Neural crest cell (in vitro differentiated cells): ENCODE data around the gene ZNF385B. TPM values are rescaled to one million over a fixed set of nuclear protein-coding genes. Genes with fewer than 3 reads are reported as not detected.

Experiments
- DNase-seq: peaks from one replicate; pipeline ENCODE4 v3.0.0; 2021; ENCODE audit warnings: low read depth, mixed read lengths, low spot score
- H3K27ac Mint-ChIP-seq: one replicate; pipeline ENCODE4 v1.8.0; 2021; ENCODE audit warnings: mild to moderate bottlenecking, mixed read lengths; ENCODE audit not compliant: unreplicated experiment
- H3K27me3 Mint-ChIP-seq: 2 replicates; pipeline ENCODE4 v1.8.0; 2021; ENCODE audit warnings: low read depth, mild to moderate bottlenecking, mixed read lengths
- H3K36me3 Mint-ChIP-seq: 2 replicates; pipeline ENCODE4 v1.8.0; 2021; ENCODE audit warnings: low read depth, mild to moderate bottlenecking, mixed read lengths
- H3K4me1 Mint-ChIP-seq: 2 replicates; pipeline ENCODE4 v1.8.0; 2021; ENCODE audit warnings: mixed read lengths
- H3K4me3 Mint-ChIP-seq: one replicate; pipeline ENCODE4 v1.8.0; 2021; ENCODE audit warnings: mild to moderate bottlenecking, mixed read lengths
- H3K9me3 Mint-ChIP-seq: 2 replicates; pipeline ENCODE4 v1.8.0; 2021; ENCODE audit warnings: mixed read lengths
- CTCF ChIP-seq: fragments of 200-600 bp; sonication (generic); conservative IDR thresholded peaks from 2 replicates; pipeline ENCODE4 v1.5.0; 2021; ENCODE audit warnings: antibody characterized with exemption, mild to moderate bottlenecking
- microRNA-seq: library from miRNA; unstranded; fragments of <30 nt; microRNA quantifications from one replicate; pipeline ENCODE4, GENCODE V29; 2020
- total RNA-seq: library from RNA; stranded (reverse); gene quantifications from 2 replicates; pipeline ENCODE4 v1.2.1, GENCODE V29; 2021

ZNF385B gene
- total RNA-seq, 1 donor from 2014 or later = 2.1 TPM

- no peak for TF ChIP-seq CTCF
- Mint-ChIP-seq H3K9me3 (no peaks in the 10 kb centered on the region), H3K27me3 (no peaks in the 10 kb centered on the region), H3K4me1 (peaks cover 4% of the 10 kb centered on the region), H3K36me3 (no peaks in the 10 kb centered on the region), H3K27ac (no peak overlapping the region), H3K4me3 (no peak overlapping the region)
- DNase-seq = no peak
Observed at GRCh38 chr2:179412112-179412511, 449.3 kb downstream of the ZNF385B start.

GRCh38 chr2:179410552-179411356 lies 450.7 kb downstream of the ZNF385B start:
- no peaks in the 10 kb centered on the region for H3K9me3 Mint-ChIP-seq
- peaks cover 4% of the 10 kb centered on the region for H3K4me1 Mint-ChIP-seq
- H3K27ac Mint-ChIP-seq = no peak overlapping the region
- DNase-seq = peak; percentile 29
- TF ChIP-seq CTCF = peak; percentile 81
- no peaks in the 10 kb centered on the region for H3K27me3 Mint-ChIP-seq
- H3K4me3 Mint-ChIP-seq = no peak overlapping the region
- no peaks in the 10 kb centered on the region for H3K36me3 Mint-ChIP-seq

DNA sequence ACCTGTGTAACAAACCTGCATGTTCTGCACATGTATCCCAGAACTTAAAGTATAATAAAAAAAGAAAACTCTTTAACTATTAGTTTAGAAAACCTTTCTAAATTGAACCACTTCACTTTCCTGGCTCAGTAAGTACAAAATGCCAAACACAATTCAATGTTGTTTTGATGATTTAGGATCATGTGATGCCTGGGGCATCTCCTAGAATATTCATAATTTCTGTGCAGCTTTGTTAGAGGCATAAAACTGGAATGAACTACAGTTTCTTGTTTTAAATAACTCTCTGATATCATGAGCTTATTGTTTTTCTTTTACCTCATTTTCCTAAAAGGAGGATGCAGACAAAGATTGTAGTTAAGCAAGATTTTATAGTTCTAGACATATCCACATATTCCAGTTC lies 457.8 kb downstream of the ZNF385B start:
- Mint-ChIP-seq H3K4me1 (no peaks in the 10 kb centered on the region), H3K36me3 (no peaks in the 10 kb centered on the region), H3K9me3 (no peaks in the 10 kb centered on the region), H3K27me3 (no peaks in the 10 kb centered on the region), H3K4me3 (no peak overlapping the region), H3K27ac (no peak overlapping the region)
- no peak for TF ChIP-seq CTCF
- DNase-seq = no peak

DNA sequence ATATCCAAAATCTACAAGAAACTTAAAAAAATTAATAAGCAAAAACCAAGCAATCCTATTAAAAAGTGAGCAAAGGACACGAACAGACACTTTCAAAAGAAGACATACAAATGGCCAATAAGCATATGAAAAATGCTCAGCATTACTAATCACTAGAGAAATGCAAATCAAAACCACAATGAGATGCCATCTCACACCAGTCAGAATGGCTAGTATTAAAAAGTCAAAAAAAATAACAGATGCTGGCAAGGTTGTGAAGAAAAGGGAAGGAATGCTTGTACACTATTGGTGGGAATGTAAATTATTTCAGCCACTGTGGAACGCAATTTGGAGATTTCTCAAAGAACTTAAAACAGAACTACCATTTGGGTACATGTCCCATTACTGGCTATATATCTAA lies 467.9 kb downstream of the ZNF385B start:
- no peak overlapping the region for H3K4me3 Mint-ChIP-seq
- no peaks in the 10 kb centered on the region for H3K36me3 Mint-ChIP-seq
- no peak for TF ChIP-seq CTCF
- H3K4me1 Mint-ChIP-seq = no peaks in the 10 kb centered on the region
- no peaks in the 10 kb centered on the region for H3K27me3 Mint-ChIP-seq
- no peak overlapping the region for H3K27ac Mint-ChIP-seq
- DNase-seq = no peak
- peaks cover 3% of the 10 kb centered on the region for H3K9me3 Mint-ChIP-seq

Small RNA genes within 50 kb of the gene (microRNA-seq; reads per million reads assigned to microRNA genes)
- not detected for gene MIR1258

Other genes starting within 250 kb of the ZNF385B start
- gene CWC22, start 145.7 kb upstream of the ZNF385B start, total RNA-seq = 25.8 and 27.6 TPM in 2 replicates